Subcutaneous adipose tissue (tissue), 4 donors: ENCODE results near the gene CHST11. TPM values are rescaled to one million over a fixed set of nuclear protein-coding genes. Genes with fewer than 3 reads are reported as not detected.

ENCODE experiments used
- CTCF ChIP-seq: fragments of 450-650 bp; IDR thresholded peaks from one replicate; pipeline ENCODE4 v1.5.1; 2016; ENCODE audit warnings: low read depth, mild to moderate bottlenecking, control low read depth, antibody characterized with exemption, moderate library complexity
- total RNA-seq, 4 donors: library from RNA; depleted of rRNA; stranded (reverse); fragments of >200 nt; gene quantifications; one replicate each; pipeline ENCODE4 v1.1.0, GENCODE V29; 2016

The CHST11 gene
- total RNA-seq, 4 donors from 2014 or later = 5.1 to 48.4 (median 9.3) TPM

GRCh38 chr12:104708891-104709290 lies 252.1 kb downstream of the CHST11 start:
- TF ChIP-seq CTCF = no peak

- no peak for TF ChIP-seq CTCF
Measured at GRCh38 chr12:104709692-104710435, 253.1 kb downstream of the CHST11 start.

- no peak for TF ChIP-seq CTCF
Measured at GRCh38 chr12:104710940-104711689, 254.4 kb downstream of the CHST11 start.

GRCh38 chr12:104712477-104712876 lies 255.7 kb downstream of the CHST11 start:
- no peak for TF ChIP-seq CTCF

- TF ChIP-seq CTCF = no peak
Measured at GRCh38 chr12:104712968-104713367, 256.2 kb downstream of the CHST11 start.

GRCh38 chr12:104713444-104713843 lies 256.7 kb downstream of the CHST11 start:
- TF ChIP-seq CTCF = no peak

- TF ChIP-seq CTCF = no peak
Measured at GRCh38 chr12:104714369-104714768, 257.6 kb downstream of the CHST11 start.
